ENCODE measurements around the gene FAM241A. TPM values are rescaled to one million over a fixed set of nuclear protein-coding genes. Genes with fewer than 3 reads are reported as not detected.

FAM241A gene
- total RNA-seq, 1 experiment from 2014 or later: 0.90 TPM

DNA sequence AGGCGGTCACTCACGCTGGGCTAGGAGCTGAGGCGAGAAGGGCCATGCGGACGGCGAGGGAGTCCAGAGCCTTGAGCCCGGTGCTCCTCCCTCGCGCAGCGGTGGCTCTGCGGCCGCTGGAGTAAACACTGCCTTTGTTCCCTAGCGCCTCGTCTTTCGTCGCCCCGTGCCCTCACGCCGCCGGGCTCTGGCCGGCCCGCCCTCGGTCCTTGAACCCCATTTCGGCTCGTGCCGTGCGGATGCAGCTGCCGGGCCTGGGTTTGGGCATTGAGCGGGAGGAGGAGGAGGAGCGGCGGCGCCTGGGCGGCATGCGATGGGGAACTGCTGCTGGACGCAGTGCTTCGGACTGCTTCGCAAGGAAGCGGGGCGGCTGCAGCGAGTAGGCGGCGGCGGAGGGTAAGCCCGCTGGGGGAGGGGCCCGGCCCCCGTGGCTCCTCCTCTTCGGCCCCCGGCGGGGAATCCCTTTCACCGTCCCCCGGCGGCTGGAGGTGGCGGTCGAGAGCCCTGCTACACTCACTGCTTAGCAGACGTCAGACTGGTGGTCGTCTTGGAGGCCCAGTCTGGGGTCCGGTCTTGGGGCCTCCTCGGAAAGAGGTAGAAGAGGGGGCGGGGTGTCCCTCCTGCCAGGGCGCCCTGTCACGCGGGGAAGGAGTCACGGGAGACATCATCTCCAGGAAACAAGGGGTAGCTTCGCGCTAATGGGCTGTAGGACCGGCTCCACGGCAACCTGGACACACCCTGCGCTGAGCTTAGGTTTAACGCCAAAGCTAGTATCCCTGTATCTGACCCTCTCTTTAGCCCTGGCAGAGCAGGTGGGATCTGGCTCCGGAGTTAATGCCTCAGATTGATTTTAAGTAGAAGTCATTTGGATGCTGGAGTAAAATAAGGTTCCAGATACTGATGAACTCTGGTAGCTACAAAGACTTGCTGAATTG lies 86.8 kb downstream of the FAM241A start, which contains the start of gene AP1AR:
Gene AP1AR, plus strand, starts transcription at position 9 of the 935 bp plus-strand sequence. Its CDS starts 305 bp downstream, at position 314.
- BruUV-seq (replicated peaks): no TSS peak
- DNase-seq (ENCODE audit: low read depth, low spot score) (no peak), ATAC-seq (peak; percentile 83)
- Histone ChIP-seq H3K4me1 (ENCODE audit: control insufficient read depth, insufficient read depth, low read length) (no peaks in the 10 kb centered on the region; the same call in 1 of the 2 replicates), H3K27ac (ENCODE audit: low read length) (peak within 1 kb of the TSS; percentile 95), H3K4me3 (ENCODE audit: low read depth in 2 of 2, low read length in 2 of 2) (peak within 1 kb of the TSS; percentile 72 to 89), H3K9me3 (ENCODE audit: control insufficient read depth, insufficient read depth, low read depth, low read length) (no peaks in the 10 kb centered on the region), H3K36me3 (ENCODE audit: control insufficient read depth, insufficient read depth, low read length) (peaks cover 2% of the 10 kb centered on the region; the same call in 1 of the 2 replicates), H3K27me3 (ENCODE audit: control insufficient read depth, insufficient read depth, low read length) (no peaks in the 10 kb centered on the region)
- TF ChIP-seq SIN3A (IDR thresholded peaks at IDR 0.05; ENCODE audit: borderline replicate concordance, insufficient read depth, low read depth, low read length) (0 out of 2 replicates have a peak, but pooled peaks have one; percentile 36), POLR2AphosphoS5 (IDR thresholded peaks at IDR 0.05; ENCODE audit: low read depth, low read length) (no peak; the same call in none of the 2 replicates)
- TF ChIP-seq, protein P1, sequence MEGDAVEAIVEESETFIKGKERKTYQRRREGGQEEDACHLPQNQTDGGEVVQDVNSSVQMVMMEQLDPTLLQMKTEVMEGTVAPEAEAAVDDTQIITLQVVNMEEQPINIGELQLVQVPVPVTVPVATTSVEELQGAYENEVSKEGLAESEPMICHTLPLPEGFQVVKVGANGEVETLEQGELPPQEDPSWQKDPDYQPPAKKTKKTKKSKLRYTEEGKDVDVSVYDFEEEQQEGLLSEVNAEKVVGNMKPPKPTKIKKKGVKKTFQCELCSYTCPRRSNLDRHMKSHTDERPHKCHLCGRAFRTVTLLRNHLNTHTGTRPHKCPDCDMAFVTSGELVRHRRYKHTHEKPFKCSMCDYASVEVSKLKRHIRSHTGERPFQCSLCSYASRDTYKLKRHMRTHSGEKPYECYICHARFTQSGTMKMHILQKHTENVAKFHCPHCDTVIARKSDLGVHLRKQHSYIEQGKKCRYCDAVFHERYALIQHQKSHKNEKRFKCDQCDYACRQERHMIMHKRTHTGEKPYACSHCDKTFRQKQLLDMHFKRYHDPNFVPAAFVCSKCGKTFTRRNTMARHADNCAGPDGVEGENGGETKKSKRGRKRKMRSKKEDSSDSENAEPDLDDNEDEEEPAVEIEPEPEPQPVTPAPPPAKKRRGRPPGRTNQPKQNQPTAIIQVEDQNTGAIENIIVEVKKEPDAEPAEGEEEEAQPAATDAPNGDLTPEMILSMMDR (IDR thresholded peaks at IDR 0.05): peak; percentile 39
- intact Hi-C loops (cut with micrococcal nuclease; ENCODE audit: unreplicated experiment) (no loop called here), in situ Hi-C loops (cut with HindIII; ENCODE audit: low pct_unique_long_range_greater_than_20kb, low sequenced_read_pairs) (no loop called here)
- ChIA-PET POLR2A (no interaction called here), CTCF (no interaction called here)

DNA sequence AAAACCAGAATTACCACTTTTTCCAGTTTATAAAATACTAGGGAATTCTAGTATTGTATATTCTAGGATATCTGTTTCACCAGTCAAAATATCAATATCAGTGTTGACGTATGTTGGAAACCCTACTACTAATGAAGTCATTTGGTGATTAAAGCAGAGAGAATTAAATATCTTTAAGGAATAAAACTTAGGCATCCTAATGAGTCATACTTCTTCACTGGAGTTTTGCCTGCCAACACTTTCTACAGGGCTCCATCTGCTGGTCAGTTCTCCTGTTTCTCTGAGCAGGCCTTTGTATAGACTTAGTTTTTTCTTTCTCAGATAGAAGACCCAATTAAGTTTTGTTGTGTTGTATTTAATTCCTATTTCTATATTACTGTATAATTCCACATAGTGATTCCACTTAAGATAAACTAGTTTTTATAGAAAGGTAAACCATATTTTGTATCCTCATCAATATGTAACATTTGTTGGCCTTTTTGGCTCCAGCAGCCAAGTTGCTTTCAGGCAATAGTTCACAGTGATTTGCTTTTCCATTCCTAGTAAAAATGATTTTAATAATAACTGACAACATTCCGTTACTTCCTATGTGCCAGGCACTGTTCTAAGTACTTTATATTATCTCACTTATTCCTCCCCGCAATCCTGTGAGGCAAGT lies 89.8 kb downstream of the FAM241A start:
- CTCF ChIA-PET: interaction anchor here (0.9 kb wide), 1 partner anchor 159 kb away, joined by 3 read pairs; no protein-coding TSS in a partner anchor
- Histone ChIP-seq H3K36me3 (ENCODE audit: control insufficient read depth, insufficient read depth, low read length) (peaks cover 2% of the 10 kb centered on the region; the same call in 1 of the 2 replicates), H3K9me3 (ENCODE audit: control insufficient read depth, insufficient read depth, low read depth, low read length) (no peaks in the 10 kb centered on the region), H3K27ac (ENCODE audit: low read length) (no peak overlapping the region), H3K27me3 (ENCODE audit: control insufficient read depth, insufficient read depth, low read length) (no peaks in the 10 kb centered on the region), H3K4me1 (ENCODE audit: control insufficient read depth, insufficient read depth, low read length) (no peaks in the 10 kb centered on the region; the same call in 1 of the 2 replicates), H3K4me3 (ENCODE audit: low read depth in 2 of 2, low read length in 2 of 2) (no peak overlapping the region)
- POLR2A ChIA-PET: interaction anchor here (0.6 kb wide), 1 partner anchor 99 kb away, joined by 9 read pairs; no protein-coding TSS in a partner anchor
- TF ChIP-seq, protein P1 (IDR thresholded peaks at IDR 0.05): peak; percentile 64; the same call in 1 of the 2 replicates
- TF ChIP-seq, protein P2, sequence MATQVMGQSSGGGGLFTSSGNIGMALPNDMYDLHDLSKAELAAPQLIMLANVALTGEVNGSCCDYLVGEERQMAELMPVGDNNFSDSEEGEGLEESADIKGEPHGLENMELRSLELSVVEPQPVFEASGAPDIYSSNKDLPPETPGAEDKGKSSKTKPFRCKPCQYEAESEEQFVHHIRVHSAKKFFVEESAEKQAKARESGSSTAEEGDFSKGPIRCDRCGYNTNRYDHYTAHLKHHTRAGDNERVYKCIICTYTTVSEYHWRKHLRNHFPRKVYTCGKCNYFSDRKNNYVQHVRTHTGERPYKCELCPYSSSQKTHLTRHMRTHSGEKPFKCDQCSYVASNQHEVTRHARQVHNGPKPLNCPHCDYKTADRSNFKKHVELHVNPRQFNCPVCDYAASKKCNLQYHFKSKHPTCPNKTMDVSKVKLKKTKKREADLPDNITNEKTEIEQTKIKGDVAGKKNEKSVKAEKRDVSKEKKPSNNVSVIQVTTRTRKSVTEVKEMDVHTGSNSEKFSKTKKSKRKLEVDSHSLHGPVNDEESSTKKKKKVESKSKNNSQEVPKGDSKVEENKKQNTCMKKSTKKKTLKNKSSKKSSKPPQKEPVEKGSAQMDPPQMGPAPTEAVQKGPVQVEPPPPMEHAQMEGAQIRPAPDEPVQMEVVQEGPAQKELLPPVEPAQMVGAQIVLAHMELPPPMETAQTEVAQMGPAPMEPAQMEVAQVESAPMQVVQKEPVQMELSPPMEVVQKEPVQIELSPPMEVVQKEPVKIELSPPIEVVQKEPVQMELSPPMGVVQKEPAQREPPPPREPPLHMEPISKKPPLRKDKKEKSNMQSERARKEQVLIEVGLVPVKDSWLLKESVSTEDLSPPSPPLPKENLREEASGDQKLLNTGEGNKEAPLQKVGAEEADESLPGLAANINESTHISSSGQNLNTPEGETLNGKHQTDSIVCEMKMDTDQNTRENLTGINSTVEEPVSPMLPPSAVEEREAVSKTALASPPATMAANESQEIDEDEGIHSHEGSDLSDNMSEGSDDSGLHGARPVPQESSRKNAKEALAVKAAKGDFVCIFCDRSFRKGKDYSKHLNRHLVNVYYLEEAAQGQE (IDR thresholded peaks at IDR 0.05; ENCODE audit: insufficient read depth in 1 of 2, low read depth in 2 of 2, low read length in 1 of 2): no peak
- TF ChIP-seq TCF7L2 (IDR thresholded peaks at IDR 0.05; ENCODE audit: low read depth, low read length): no peak
- no peak for TF ChIP-seq SIN3A (IDR thresholded peaks at IDR 0.05; ENCODE audit: borderline replicate concordance, insufficient read depth, low read depth, low read length)
- TF ChIP-seq POLR2AphosphoS5 (IDR thresholded peaks at IDR 0.05; ENCODE audit: low read depth, low read length): no peak
- intact Hi-C loops (cut with micrococcal nuclease; ENCODE audit: unreplicated experiment): loop anchor here (1.0 kb wide), 1 partner anchor 136 kb away; no protein-coding TSS in a partner anchor
- in situ Hi-C loops (cut with HindIII; ENCODE audit: low pct_unique_long_range_greater_than_20kb, low sequenced_read_pairs): no loop called here
- DNase-seq (ENCODE audit: low read depth, low spot score) (peak; percentile 50), ATAC-seq (no peak)
- BruUV-seq (replicated peaks): no TSS peak

All from Panc1 (cell line).